ENCODE measurements around the gene BRSK2.

DNA sequence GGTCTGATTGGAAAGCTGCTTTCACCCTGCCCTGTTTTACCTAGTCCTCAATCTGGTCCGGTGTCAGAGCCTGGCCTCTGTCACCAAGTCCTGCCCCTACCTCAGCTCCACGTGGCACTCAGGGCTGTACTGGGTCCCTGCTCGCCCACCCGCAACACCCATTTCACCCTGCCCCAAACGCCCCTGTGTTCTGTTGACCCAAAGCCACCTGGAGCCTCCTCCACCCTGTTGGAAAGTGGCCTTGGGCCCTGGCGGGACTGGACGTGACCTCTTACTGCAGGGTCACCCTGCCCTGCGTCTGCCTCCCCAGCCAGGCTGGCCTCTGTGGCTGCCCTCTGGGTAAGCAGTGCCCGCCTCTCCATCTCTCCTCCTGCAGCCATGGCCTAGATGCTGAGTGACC is 21.5 kb upstream of the BRSK2 start:
- TF ChIP-seq, protein P1, sequence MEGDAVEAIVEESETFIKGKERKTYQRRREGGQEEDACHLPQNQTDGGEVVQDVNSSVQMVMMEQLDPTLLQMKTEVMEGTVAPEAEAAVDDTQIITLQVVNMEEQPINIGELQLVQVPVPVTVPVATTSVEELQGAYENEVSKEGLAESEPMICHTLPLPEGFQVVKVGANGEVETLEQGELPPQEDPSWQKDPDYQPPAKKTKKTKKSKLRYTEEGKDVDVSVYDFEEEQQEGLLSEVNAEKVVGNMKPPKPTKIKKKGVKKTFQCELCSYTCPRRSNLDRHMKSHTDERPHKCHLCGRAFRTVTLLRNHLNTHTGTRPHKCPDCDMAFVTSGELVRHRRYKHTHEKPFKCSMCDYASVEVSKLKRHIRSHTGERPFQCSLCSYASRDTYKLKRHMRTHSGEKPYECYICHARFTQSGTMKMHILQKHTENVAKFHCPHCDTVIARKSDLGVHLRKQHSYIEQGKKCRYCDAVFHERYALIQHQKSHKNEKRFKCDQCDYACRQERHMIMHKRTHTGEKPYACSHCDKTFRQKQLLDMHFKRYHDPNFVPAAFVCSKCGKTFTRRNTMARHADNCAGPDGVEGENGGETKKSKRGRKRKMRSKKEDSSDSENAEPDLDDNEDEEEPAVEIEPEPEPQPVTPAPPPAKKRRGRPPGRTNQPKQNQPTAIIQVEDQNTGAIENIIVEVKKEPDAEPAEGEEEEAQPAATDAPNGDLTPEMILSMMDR (IDR thresholded peaks at IDR 0.05), result no peak
- TF ChIP-seq POLR2A (IDR thresholded peaks at IDR 0.05), result no peak

All from Peyer's patch (tissue), 4 donors.